Stimulated activated CD8-positive, alpha-beta memory T cell treated with anti-CD3 and anti-CD28 coated beads, Interleukin-15, amount 100 ng/mL, for 24 hours (primary cell): ENCODE results near the gene B3GALNT2.
A peak's percentile ranks its signal among the peaks of the same experiment; 100 is the strongest.
"Not testable (repeated sequence)": the region's sequence is repeated elsewhere in the genome, so short reads cannot be mapped to it uniquely, and the experiment has no call there.

Experiments used
- DNase-seq: peaks from one replicate; pipeline ENCODE4 v3.0.0-alpha.2; 2020; ENCODE audit warnings: low read depth

Gene B3GALNT2

GRCh38 chr1:235504122-235504493 is at the start of gene B3GALNT2:
TSS of gene B3GALNT2 (minus strand) at chr1:235504452. CDS start at chr1:235504252, 200 bp downstream.
- no peak for DNase-seq

GRCh38 chr1:235553112-235553551 is 48.9 kb upstream of the B3GALNT2 start:
- no peak for DNase-seq

GRCh38 chr1:235552146-235552716 is 48.0 kb upstream of the B3GALNT2 start:
- DNase-seq, result no peak

- DNase-seq, result no peak
Observed at GRCh38 chr1:235549351-235550139, 45.3 kb upstream of the B3GALNT2 start.

GRCh38 chr1:235546369-235547155 is 42.3 kb upstream of the B3GALNT2 start:
- DNase-seq, result not testable (repeated sequence)

GRCh38 chr1:235545292-235545930 is 41.2 kb upstream of the B3GALNT2 start:
- DNase-seq, result no peak

- not testable (repeated sequence) for DNase-seq
Observed at GRCh38 chr1:235542845-235543244, 38.6 kb upstream of the B3GALNT2 start.

GRCh38 chr1:235533476-235534168 is 29.4 kb upstream of the B3GALNT2 start:
- no peak for DNase-seq

- no peak for DNase-seq
Observed at GRCh38 chr1:235532360-235532759, 28.1 kb upstream of the B3GALNT2 start.

- DNase-seq, result no peak
Observed at GRCh38 chr1:235527196-235527814, 23.1 kb upstream of the B3GALNT2 start.

- DNase-seq, result no peak
Observed at GRCh38 chr1:235525314-235525713, 21.1 kb upstream of the B3GALNT2 start.

- DNase-seq, result no peak
Observed at GRCh38 chr1:235516862-235517446, 12.7 kb upstream of the B3GALNT2 start.

GRCh38 chr1:235515844-235516512 is 11.7 kb upstream of the B3GALNT2 start:
- no peak for DNase-seq

GRCh38 chr1:235513495-235514366 is 9.5 kb upstream of the B3GALNT2 start:
- DNase-seq, result no peak

- no peak for DNase-seq
Observed at GRCh38 chr1:235511470-235512240, 7.4 kb upstream of the B3GALNT2 start.

- no peak for DNase-seq
Observed at GRCh38 chr1:235510823-235511222, 6.6 kb upstream of the B3GALNT2 start.

- no peak for DNase-seq
Observed at GRCh38 chr1:235507623-235508022, 3.4 kb upstream of the B3GALNT2 start.

- peak; percentile 93 for DNase-seq
Observed at GRCh38 chr1:235504494-235505222, 406 bp upstream of the B3GALNT2 start.
